Measurements from ENCODE around the gene PPIL4. TPM values are rescaled to one million over a fixed set of nuclear protein-coding genes. Genes with fewer than 3 reads are reported as not detected.
"Not testable (repeated sequence)": the region's sequence is repeated elsewhere in the genome, so short reads cannot be mapped to it uniquely, and the experiment has no call there.

The PPIL4 gene
- polyA plus RNA-seq, 10 donors = 26.7 to 36.9 (median 33.7) TPM

DNA sequence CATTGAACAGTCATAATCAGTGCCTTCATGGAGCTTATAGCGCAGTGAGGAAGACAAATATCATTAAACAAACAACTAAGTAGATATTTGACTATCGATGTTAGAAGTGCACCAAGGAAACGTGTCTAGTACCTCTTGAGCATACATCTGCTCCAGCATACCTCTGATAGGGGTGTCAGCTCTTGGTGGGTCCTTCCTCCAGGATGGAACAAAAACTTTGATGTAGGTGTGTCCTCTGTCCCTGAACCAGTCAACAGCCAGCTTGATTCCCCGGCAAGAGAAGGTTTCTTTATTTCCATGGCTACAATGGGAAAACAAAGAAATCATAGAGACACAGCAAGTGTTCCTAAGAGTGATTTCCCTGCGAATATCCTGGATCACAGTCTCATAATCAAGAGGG is 84.2 kb downstream of the PPIL4 start:
- DNase-seq = no peak

DNA sequence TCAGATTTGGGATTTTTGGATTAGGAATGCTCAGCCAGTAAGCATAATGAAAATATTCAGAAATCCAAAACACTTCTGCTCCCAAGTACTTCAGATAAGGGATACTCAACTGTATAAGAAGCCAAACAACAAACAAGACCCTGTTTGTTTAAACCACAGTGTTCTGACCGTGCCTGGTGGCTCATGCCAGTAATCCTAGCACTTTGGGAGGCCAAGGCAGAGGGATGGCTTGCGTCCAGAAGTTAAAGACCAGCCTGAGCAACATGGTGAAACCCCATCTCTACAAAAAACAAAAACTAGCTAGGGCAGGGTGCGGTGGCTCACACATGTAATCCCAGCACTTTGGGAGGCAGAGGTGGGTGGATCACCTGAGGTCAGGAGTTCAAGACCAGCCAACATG is 85.6 kb downstream of the PPIL4 start:
- not testable (repeated sequence) for DNase-seq

DNA sequence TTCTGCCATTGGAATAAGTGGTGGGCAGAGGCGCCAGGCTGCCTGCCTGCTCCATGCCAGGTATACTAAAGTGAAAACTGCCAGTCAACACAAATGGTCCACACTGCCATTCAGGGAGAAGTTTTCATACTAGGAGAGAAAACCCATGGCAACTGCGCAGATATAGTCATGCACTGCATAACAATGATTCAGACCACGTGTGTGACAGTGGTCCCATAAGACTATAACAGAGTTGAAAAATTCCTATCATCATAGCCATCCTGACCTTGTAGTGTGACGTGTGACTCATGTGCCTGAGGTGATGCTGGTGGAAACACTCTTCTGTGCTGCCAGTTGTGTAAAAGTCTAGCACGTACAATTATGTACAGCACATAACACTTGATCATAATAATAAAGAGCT is 86.1 kb downstream of the PPIL4 start:
- no peak for DNase-seq

DNA sequence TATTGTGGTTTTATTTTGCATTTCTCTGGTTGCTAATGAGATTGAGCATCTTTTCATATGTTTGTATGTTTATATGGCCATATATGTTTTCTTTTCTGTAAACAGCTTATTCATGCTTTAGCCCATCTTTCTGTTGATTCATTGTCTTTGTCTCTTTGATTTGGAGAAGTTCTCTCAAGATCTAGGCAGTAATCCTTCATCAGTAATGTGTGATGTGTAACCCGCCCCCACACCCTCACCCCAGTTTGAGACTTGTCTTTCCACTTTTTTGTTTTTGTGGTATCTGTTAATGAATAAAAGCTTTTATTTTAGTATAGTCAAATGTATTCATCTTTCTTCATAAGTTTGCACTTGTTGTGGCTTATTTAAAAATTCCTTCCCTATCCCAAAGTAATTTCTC is 87.0 kb downstream of the PPIL4 start:
- DNase-seq = no peak

DNA sequence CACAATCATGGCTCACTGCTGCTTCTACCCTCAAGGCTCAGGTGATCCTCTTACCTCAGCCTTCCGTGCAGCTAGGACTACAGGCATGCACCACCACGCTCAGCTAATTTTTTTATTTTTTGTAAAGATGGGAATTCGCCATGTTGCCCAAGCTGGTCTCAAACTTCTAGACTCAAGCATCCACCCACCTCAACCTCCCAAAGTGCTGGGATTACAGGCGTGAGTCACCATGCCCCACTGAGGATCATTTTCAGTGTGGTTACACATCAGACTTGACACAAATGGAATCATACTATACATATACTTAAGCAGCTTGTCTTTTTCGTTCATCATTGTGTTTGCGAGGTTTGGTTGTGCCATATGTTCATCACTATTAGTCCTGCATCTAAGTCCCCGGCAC is 87.6 kb downstream of the PPIL4 start:
- no peak for DNase-seq

GRCh38 chr6:149457316-149457884 is 88.4 kb downstream of the PPIL4 start:
- DNase-seq = no peak

GRCh38 chr6:149456311-149457021 is 89.4 kb downstream of the PPIL4 start:
- DNase-seq = no peak

GRCh38 chr6:149455031-149455732 is 90.7 kb downstream of the PPIL4 start:
- DNase-seq = peak in 1 of 3 donors; percentile 63

Other genes with a start within 250 kb of the PPIL4 start
- 10 to 100 TPM; 51.0 to 71.2 (median 59.7) TPM for gene TAB2, start 228.3 kb downstream of the PPIL4 start, polyA plus RNA-seq (ENCODE audit: insufficient read length in 10 of 10)
- 1 to 10 TPM in 2 of 10 donors, under 1 TPM in 8; 0.21 to 1.7 (median 0.43) TPM for gene SUMO4, start 145.8 kb downstream of the PPIL4 start, polyA plus RNA-seq (ENCODE audit: insufficient read length in 10 of 10)
- gene ZC3H12D, start 61.0 kb downstream of the PPIL4 start, polyA plus RNA-seq (ENCODE audit: insufficient read length in 10 of 10) = 1 to 10 TPM in 1 of 10 donors, under 1 TPM in 9; 0.09 to 1.4 (median 0.34) TPM
- 10 to 100 TPM; 40.5 to 56.7 (median 49.7) TPM for gene GINM1, start 20.3 kb upstream of the PPIL4 start, polyA plus RNA-seq (ENCODE audit: insufficient read length in 10 of 10)
- gene KATNA1, start 102.7 kb upstream of the PPIL4 start, polyA plus RNA-seq (ENCODE audit: insufficient read length in 10 of 10) = 10 to 100 TPM; 17.0 to 25.7 (median 21.2) TPM
- gene LATS1, start 172.1 kb upstream of the PPIL4 start, polyA plus RNA-seq (ENCODE audit: insufficient read length in 10 of 10) = 10 to 100 TPM; 14.2 to 24.2 (median 20.4) TPM
- 10 to 100 TPM; 16.5 to 25.5 (median 23.8) TPM for gene NUP43, start 200.5 kb upstream of the PPIL4 start, polyA plus RNA-seq (ENCODE audit: insufficient read length in 10 of 10)
- 10 to 100 TPM; 62.6 to 85.9 (median 73.1) TPM for gene PCMT1, start 203.7 kb upstream of the PPIL4 start, polyA plus RNA-seq (ENCODE audit: insufficient read length in 10 of 10)